Testis (tissue), 3 donors: ENCODE results near the gene HDGFL3. TPM values are rescaled to one million over a fixed set of nuclear protein-coding genes. Genes with fewer than 3 reads are reported as not detected.
A peak's percentile ranks its signal among the peaks of the same experiment; 100 is the strongest.
"Not testable (repeated sequence)": the region's sequence is repeated elsewhere in the genome, so short reads cannot be mapped to it uniquely, and the experiment has no call there.

ENCODE experiments used
- DNase-seq: peaks from one replicate; pipeline ENCODE4 v3.0.0-alpha.2; 2019
- H3K27ac ChIP-seq, 2 donors: fragments of 200-600 bp; sonication (generic); one replicate each; pipeline ENCODE4 v1.5.1; 2019
- H3K27me3 ChIP-seq: fragments of 200-600 bp; sonication (generic); one replicate; pipeline ENCODE4 v1.5.1; 2019
- H3K36me3 ChIP-seq: fragments of 200-600 bp; sonication (generic); one replicate; pipeline ENCODE4 v1.5.1; 2017; ENCODE audit warnings: low read depth; ENCODE audit errors: missing control alignments
- H3K4me1 ChIP-seq: fragments of 200-600 bp; sonication (generic); one replicate; pipeline ENCODE4 v1.5.1; 2019
- H3K4me3 ChIP-seq, 2 donors: fragments of 200-600 bp; sonication (generic); one replicate each; pipeline ENCODE4 v1.5.1; 2017 to 2019
- H3K9me3 ChIP-seq: fragments of 200-600 bp; sonication (generic); one replicate; pipeline ENCODE4 v1.5.1; 2017
- CTCF ChIP-seq, 3 experiments: fragments of 450-650 bp in 2 of 3; fragments of 200-600 bp in 1 of 3; sonication (generic) in 1 of 3; IDR thresholded peaks; one replicate each; pipeline ENCODE4 v1.5.1; 2016 to 2019; ENCODE audit warnings: antibody characterized with exemption in 3 of 3, mild to moderate bottlenecking in 2 of 3, moderate library complexity in 1 of 3
- POLR2A ChIP-seq: fragments of 450-650 bp; IDR thresholded peaks from one replicate; pipeline ENCODE4 v1.6.1; 2017; ENCODE audit warnings: antibody characterized with exemption, mild to moderate bottlenecking, moderate library complexity
- WGBS, 2 donors: methylation state at CpG; one replicate each; pipeline ENCODE4 v1.1.5; 2018; 5-methylcytosine and 5-hydroxymethylcytosine counted together
- intact Hi-C: fragments of 100-400 bp; cut with DNase I; formaldehyde crosslinking; loops from one replicate; pipeline ENCODE4 v1.15.1; 2023; ENCODE audit warnings: low total_unique reads
- polyA plus RNA-seq: library from polyadenylated mRNA; stranded (reverse); fragments of 350-450 nt; fragmentation: Illumina TruSeq; extraction: RNeasy Lipid Tissue Mini Kit (QIAGEN cat#74804); gene quantifications from one replicate; pipeline ENCODE4 v1.2.3, GENCODE V29; 2014; ENCODE audit warnings: low read depth, low replicate concordance; ENCODE audit not compliant: insufficient read depth
- total RNA-seq, 2 donors: library from RNA; depleted of rRNA; stranded (reverse); fragments of >200 nt; gene quantifications; one replicate each; pipeline ENCODE4 v1.2.3, GENCODE V29; 2016

The HDGFL3 gene
- total and polyA plus RNA-seq, 3 donors from 2014 or later, result 87.1 to 130 (median 94.6) TPM

- H3K36me3 ChIP-seq, result no peaks in the 10 kb centered on the region
- 55 to 81% methylated on average over 2 of the region's 2 CpGs for WGBS, 2 donors
- H3K4me3 ChIP-seq, result no peak overlapping the region
- no peak for DNase-seq
- TF ChIP-seq CTCF (IDR thresholded peaks at IDR 0.05), result no peak
- H3K27ac ChIP-seq, result no peak overlapping the region
- no peaks in the 10 kb centered on the region for H3K4me1 ChIP-seq
- no peaks in the 10 kb centered on the region for H3K27me3 ChIP-seq
- no peaks in the 10 kb centered on the region for H3K9me3 ChIP-seq
- intact Hi-C loops, result no loop called here
Observed at GRCh38 chr15:83100097-83100646, 107.5 kb downstream of the HDGFL3 start.

GRCh38 chr15:83099290-83099689 is 108.3 kb downstream of the HDGFL3 start:
- H3K27me3 ChIP-seq, result no peaks in the 10 kb centered on the region
- H3K9me3 ChIP-seq, result no peaks in the 10 kb centered on the region
- DNase-seq, result no peak
- TF ChIP-seq CTCF (IDR thresholded peaks at IDR 0.05), result no peak
- no peak for TF ChIP-seq POLR2A
- no peaks in the 10 kb centered on the region for H3K4me1 ChIP-seq
- H3K4me3 ChIP-seq, result no peak overlapping the region
- WGBS, 2 donors, result 79 to 86% methylated on average over 2 of the region's 2 CpGs
- intact Hi-C loops, result no loop called here
- H3K27ac ChIP-seq, result no peak overlapping the region
- H3K36me3 ChIP-seq, result no peaks in the 10 kb centered on the region

- H3K9me3 ChIP-seq, result no peaks in the 10 kb centered on the region
- no peaks in the 10 kb centered on the region for H3K4me1 ChIP-seq
- intact Hi-C loops, result no loop called here
- H3K27ac ChIP-seq, result no peak overlapping the region
- TF ChIP-seq CTCF (IDR thresholded peaks at IDR 0.05), result no peak
- TF ChIP-seq POLR2A, result no peak
- H3K36me3 ChIP-seq, result no peaks in the 10 kb centered on the region
- H3K4me3 ChIP-seq, result no peak overlapping the region
- no peaks in the 10 kb centered on the region for H3K27me3 ChIP-seq
- DNase-seq, result no peak
Observed at GRCh38 chr15:83098079-83098478, 109.5 kb downstream of the HDGFL3 start.

GRCh38 chr15:83094583-83094982 is 113.0 kb downstream of the HDGFL3 start:
- H3K27me3 ChIP-seq, result no peaks in the 10 kb centered on the region
- no peaks in the 10 kb centered on the region for H3K9me3 ChIP-seq
- WGBS, 2 donors, result 91 to 93% methylated on average over 5 of the region's 5 CpGs
- H3K36me3 ChIP-seq, result no peaks in the 10 kb centered on the region
- TF ChIP-seq POLR2A (no peak), CTCF (IDR thresholded peaks at IDR 0.05) (no peak)
- no peak for DNase-seq
- no peak overlapping the region for H3K4me3 ChIP-seq
- no peak overlapping the region for H3K27ac ChIP-seq
- no peaks in the 10 kb centered on the region for H3K4me1 ChIP-seq
- intact Hi-C loops, result no loop called here

- H3K36me3 ChIP-seq, result no peaks in the 10 kb centered on the region
- no peaks in the 10 kb centered on the region for H3K9me3 ChIP-seq
- intact Hi-C loops, result no loop called here
- TF ChIP-seq CTCF (IDR thresholded peaks at IDR 0.05), result no peak
- no peak for TF ChIP-seq POLR2A
- peak; percentile 50 for DNase-seq
- no peaks in the 10 kb centered on the region for H3K27me3 ChIP-seq
- 71 to 76% methylated on average over 4 of the region's 4 CpGs for WGBS, 2 donors
- H3K4me1 ChIP-seq, result no peaks in the 10 kb centered on the region
- H3K4me3 ChIP-seq, result no peak overlapping the region
- no peak overlapping the region for H3K27ac ChIP-seq
Observed at GRCh38 chr15:83092309-83092976, 115.2 kb downstream of the HDGFL3 start.

GRCh38 chr15:83091965-83092308 is 115.7 kb downstream of the HDGFL3 start:
- H3K9me3 ChIP-seq, intact Hi-C loops, H3K36me3 ChIP-seq, DNase-seq, H3K4me3 ChIP-seq, H3K27ac ChIP-seq, H3K4me1 ChIP-seq, H3K27me3 ChIP-seq: not testable (repeated sequence)
- 80% methylated on average over 3 of the region's 3 CpGs for WGBS, 2 donors
